ENCODE results near the gene KLRF2.

Gene KLRF2

GRCh38 chr12:9907769-9908168 is 26.5 kb downstream of the KLRF2 start:
- TF ChIP-seq POU2F2 (IDR thresholded peaks at IDR 0.05; ENCODE audit: low read depth, low read length), result no peak
- no peak for TF ChIP-seq TAF1 (IDR thresholded peaks at IDR 0.05; ENCODE audit: low read depth, low read length)
- no peak for TF ChIP-seq SPI1 (IDR thresholded peaks at IDR 0.05; ENCODE audit: low read depth, low read length)
- TF ChIP-seq POLR2A (IDR thresholded peaks at IDR 0.05; ENCODE audit: low read depth, low read length), result no peak
- no peak for TF ChIP-seq POLR2AphosphoS5 (IDR thresholded peaks at IDR 0.05; ENCODE audit: low read depth, low read length)
- TF ChIP-seq PAX5 (IDR thresholded peaks at IDR 0.05; ENCODE audit: insufficient read depth, low read length, severe bottlenecking), result no peak
- FAIRE-seq, result no peak
- no peak for DNase-seq (ENCODE audit: insufficient read length, low spot score)

- TF ChIP-seq POU2F2 (IDR thresholded peaks at IDR 0.05; ENCODE audit: low read depth, low read length), result no peak
- TF ChIP-seq POLR2A (IDR thresholded peaks at IDR 0.05; ENCODE audit: low read depth, low read length), result no peak
- TF ChIP-seq TAF1 (IDR thresholded peaks at IDR 0.05; ENCODE audit: low read depth, low read length), result no peak
- no peak for TF ChIP-seq SPI1 (IDR thresholded peaks at IDR 0.05; ENCODE audit: low read depth, low read length)
- TF ChIP-seq POLR2AphosphoS5 (IDR thresholded peaks at IDR 0.05; ENCODE audit: low read depth, low read length), result no peak
- no peak for TF ChIP-seq PAX5 (IDR thresholded peaks at IDR 0.05; ENCODE audit: insufficient read depth, low read length, severe bottlenecking)
- DNase-seq (ENCODE audit: insufficient read length, low spot score) (no peak), FAIRE-seq (no peak)
Observed at GRCh38 chr12:9908350-9908749, 27.1 kb downstream of the KLRF2 start.

GRCh38 chr12:9909724-9910123 is 28.4 kb downstream of the KLRF2 start:
- FAIRE-seq (no peak), DNase-seq (ENCODE audit: insufficient read length, low spot score) (no peak)
- TF ChIP-seq POLR2A (IDR thresholded peaks at IDR 0.05; ENCODE audit: low read depth, low read length), result no peak
- TF ChIP-seq PAX5 (IDR thresholded peaks at IDR 0.05; ENCODE audit: insufficient read depth, low read length, severe bottlenecking), result no peak
- TF ChIP-seq POU2F2 (IDR thresholded peaks at IDR 0.05; ENCODE audit: low read depth, low read length), result no peak
- no peak for TF ChIP-seq SPI1 (IDR thresholded peaks at IDR 0.05; ENCODE audit: low read depth, low read length)
- TF ChIP-seq POLR2AphosphoS5 (IDR thresholded peaks at IDR 0.05; ENCODE audit: low read depth, low read length), result no peak
- TF ChIP-seq TAF1 (IDR thresholded peaks at IDR 0.05; ENCODE audit: low read depth, low read length), result no peak

GRCh38 chr12:9910716-9911421 is 29.6 kb downstream of the KLRF2 start:
- FAIRE-seq, result no peak
- DNase-seq (ENCODE audit: insufficient read length, low spot score), result no peak
- no peak for TF ChIP-seq TAF1 (IDR thresholded peaks at IDR 0.05; ENCODE audit: low read depth, low read length)
- TF ChIP-seq POU2F2 (IDR thresholded peaks at IDR 0.05; ENCODE audit: low read depth, low read length), result no peak
- no peak for TF ChIP-seq POLR2A (IDR thresholded peaks at IDR 0.05; ENCODE audit: low read depth, low read length)
- TF ChIP-seq PAX5 (IDR thresholded peaks at IDR 0.05; ENCODE audit: insufficient read depth, low read length, severe bottlenecking), result no peak
- no peak for TF ChIP-seq POLR2AphosphoS5 (IDR thresholded peaks at IDR 0.05; ENCODE audit: low read depth, low read length)
- TF ChIP-seq SPI1 (IDR thresholded peaks at IDR 0.05; ENCODE audit: low read depth, low read length), result no peak

- FAIRE-seq, result no peak
- no peak for TF ChIP-seq POLR2A (IDR thresholded peaks at IDR 0.05; ENCODE audit: low read depth, low read length)
- no peak for TF ChIP-seq SPI1 (IDR thresholded peaks at IDR 0.05; ENCODE audit: low read depth, low read length)
- TF ChIP-seq POLR2AphosphoS5 (IDR thresholded peaks at IDR 0.05; ENCODE audit: low read depth, low read length), result no peak
- TF ChIP-seq POU2F2 (IDR thresholded peaks at IDR 0.05; ENCODE audit: low read depth, low read length), result no peak
- TF ChIP-seq TAF1 (IDR thresholded peaks at IDR 0.05; ENCODE audit: low read depth, low read length), result no peak
- no peak for TF ChIP-seq PAX5 (IDR thresholded peaks at IDR 0.05; ENCODE audit: insufficient read depth, low read length, severe bottlenecking)
- no peak for DNase-seq (ENCODE audit: insufficient read length, low spot score)
Observed at GRCh38 chr12:9911708-9912107, 30.4 kb downstream of the KLRF2 start.

- DNase-seq (ENCODE audit: insufficient read length, low spot score) (no peak), FAIRE-seq (no peak)
- no peak for TF ChIP-seq POU2F2 (IDR thresholded peaks at IDR 0.05; ENCODE audit: low read depth, low read length)
- TF ChIP-seq SPI1 (IDR thresholded peaks at IDR 0.05; ENCODE audit: low read depth, low read length), result no peak
- TF ChIP-seq POLR2A (IDR thresholded peaks at IDR 0.05; ENCODE audit: low read depth, low read length), result no peak
- no peak for TF ChIP-seq TAF1 (IDR thresholded peaks at IDR 0.05; ENCODE audit: low read depth, low read length)
- no peak for TF ChIP-seq PAX5 (IDR thresholded peaks at IDR 0.05; ENCODE audit: insufficient read depth, low read length, severe bottlenecking)
- TF ChIP-seq POLR2AphosphoS5 (IDR thresholded peaks at IDR 0.05; ENCODE audit: low read depth, low read length), result no peak
Observed at GRCh38 chr12:9919443-9919842, 38.2 kb downstream of the KLRF2 start.

GRCh38 chr12:9920451-9920850 is 39.2 kb downstream of the KLRF2 start:
- FAIRE-seq (no peak), DNase-seq (ENCODE audit: insufficient read length, low spot score) (no peak)
- no peak for TF ChIP-seq PAX5 (IDR thresholded peaks at IDR 0.05; ENCODE audit: insufficient read depth, low read length, severe bottlenecking)
- TF ChIP-seq TAF1 (IDR thresholded peaks at IDR 0.05; ENCODE audit: low read depth, low read length), result no peak
- no peak for TF ChIP-seq POU2F2 (IDR thresholded peaks at IDR 0.05; ENCODE audit: low read depth, low read length)
- TF ChIP-seq POLR2AphosphoS5 (IDR thresholded peaks at IDR 0.05; ENCODE audit: low read depth, low read length), result no peak
- no peak for TF ChIP-seq POLR2A (IDR thresholded peaks at IDR 0.05; ENCODE audit: low read depth, low read length)
- TF ChIP-seq SPI1 (IDR thresholded peaks at IDR 0.05; ENCODE audit: low read depth, low read length), result no peak

- no peak for FAIRE-seq
- TF ChIP-seq POLR2AphosphoS5 (IDR thresholded peaks at IDR 0.05; ENCODE audit: low read depth, low read length) (no peak), PAX5 (IDR thresholded peaks at IDR 0.05; ENCODE audit: insufficient read depth, low read length, severe bottlenecking) (no peak), POU2F2 (IDR thresholded peaks at IDR 0.05; ENCODE audit: low read depth, low read length) (no peak), SPI1 (IDR thresholded peaks at IDR 0.05; ENCODE audit: low read depth, low read length) (no peak), POLR2A (IDR thresholded peaks at IDR 0.05; ENCODE audit: low read depth, low read length) (no peak), TAF1 (IDR thresholded peaks at IDR 0.05; ENCODE audit: low read depth, low read length) (no peak)
- DNase-seq (ENCODE audit: insufficient read length, low spot score), result no peak
Observed at GRCh38 chr12:9922429-9922828, 41.1 kb downstream of the KLRF2 start.

GRCh38 chr12:9925705-9926393 is 44.6 kb downstream of the KLRF2 start:
- DNase-seq (ENCODE audit: insufficient read length, low spot score) (no peak), FAIRE-seq (no peak)
- TF ChIP-seq POLR2A (IDR thresholded peaks at IDR 0.05; ENCODE audit: low read depth, low read length), result no peak
- no peak for TF ChIP-seq TAF1 (IDR thresholded peaks at IDR 0.05; ENCODE audit: low read depth, low read length)
- TF ChIP-seq SPI1 (IDR thresholded peaks at IDR 0.05; ENCODE audit: low read depth, low read length), result no peak
- no peak for TF ChIP-seq POU2F2 (IDR thresholded peaks at IDR 0.05; ENCODE audit: low read depth, low read length)
- TF ChIP-seq PAX5 (IDR thresholded peaks at IDR 0.05; ENCODE audit: insufficient read depth, low read length, severe bottlenecking), result no peak
- no peak for TF ChIP-seq POLR2AphosphoS5 (IDR thresholded peaks at IDR 0.05; ENCODE audit: low read depth, low read length)

All from GM12891 (cell line).